Endothelial cell of umbilical vein (primary cell): Measurements from ENCODE around the gene PTCD1. TPM values are rescaled to one million over a fixed set of nuclear protein-coding genes. Genes with fewer than 3 reads are reported as not detected.

Experiments used
- BruUV-seq: library from RNA; stranded (reverse); fragments of 400-500 nt; replicated peaks from 2 replicates; lab custom pipeline; 2021; lab: Mats Ljungman, UMichigan
- CTCF ChIA-PET: fragments of 300-600, 350-600 bp; sonication (Branson Sonifier 250); formaldehyde crosslinking; loops from one replicate; lab custom pipeline; 2021; ENCODE audit warnings: antibody characterized with exemption, inconsistent platforms; lab: Charles Lee
- POLR2A ChIA-PET: fragments of 300-600, 350-600 bp; sonication (Branson Sonifier 250); formaldehyde crosslinking; loops from one replicate; lab custom pipeline; 2021; ENCODE audit warnings: antibody characterized with exemption, inconsistent platforms; lab: Charles Lee
- DNase-seq: peaks from one replicate; pipeline ENCODE4 v3.0.0-alpha.2; 2011; ENCODE audit warnings: low read depth, low spot score
- FAIRE-seq: peaks from 2 replicates; lab custom pipeline; 2011; peaks lifted over from hg19 to GRCh38; lab: Jason Lieb, UNC
- H2AFZ ChIP-seq: 2 replicates; pipeline ENCODE4 v1.6.0; 2012; ENCODE audit warnings: low read depth, low read length, control low read depth, inconsistent platforms
- H3K27ac ChIP-seq: 2 replicates; pipeline ENCODE4 v1.5.1; 2011; ENCODE audit warnings: low read depth, mild to moderate bottlenecking, control low read depth, low read length, moderate library complexity; ENCODE audit not compliant: insufficient read depth
- H3K27me3 ChIP-seq, 2 experiments: 2 replicates each; pipeline versions ENCODE4 v1.6.0 to v1.6.1; 2011; ENCODE audit warnings: low read length in 2 of 2, mixed read lengths in 1 of 2; ENCODE audit not compliant: control insufficient read depth in 2 of 2, insufficient read depth in 2 of 2
- H3K36me3 ChIP-seq, 2 experiments: 2 replicates in 1 of 2; 3 replicates in 1 of 2; pipeline ENCODE4 v1.5.1; 2011; ENCODE audit warnings: low read length in 2 of 2, mild to moderate bottlenecking in 1 of 2, moderate library complexity in 1 of 2; ENCODE audit not compliant: control insufficient read depth in 2 of 2, insufficient read depth in 2 of 2; ENCODE audit errors: extremely low read depth in 1 of 2
- H3K4me1 ChIP-seq: 3 replicates; pipeline ENCODE4 v1.5.1; 2011; ENCODE audit warnings: mild to moderate bottlenecking, low read length; ENCODE audit not compliant: control insufficient read depth, insufficient read depth; ENCODE audit errors: extremely low read depth
- H3K4me2 ChIP-seq: 2 replicates; pipeline ENCODE4 v1.6.1; 2011; ENCODE audit warnings: low read length, control low read depth, mixed read lengths; ENCODE audit not compliant: insufficient read depth
- H3K4me3 ChIP-seq, 3 experiments: fragments of 200-600 bp in 1 of 3; sonication (generic), shearing (Covaris generic) in 1 of 3; replicated peaks in 1 of 3; 2 replicates each; pipeline ENCODE4 v1.5.1; 2011 to 2016; ENCODE audit warnings: control low read depth in 3 of 3, low read length in 3 of 3, mild to moderate bottlenecking in 2 of 3, inconsistent platforms in 1 of 3, low read depth in 1 of 3, moderate library complexity in 1 of 3; ENCODE audit not compliant: insufficient read depth in 1 of 3
- H3K79me2 ChIP-seq: 2 replicates; pipeline ENCODE4 v1.6.0; 2012; ENCODE audit warnings: low read length, inconsistent platforms; ENCODE audit not compliant: control insufficient read depth, insufficient read depth
- H3K9ac ChIP-seq: replicated peaks from 2 replicates; pipeline ENCODE3; 2011; ENCODE audit warnings: low read length, control low read depth; ENCODE audit not compliant: insufficient read depth; ENCODE audit errors: extremely low read depth
- H3K9me1 ChIP-seq: replicated peaks from 3 replicates; pipeline ENCODE4 v1.6.0; 2011; ENCODE audit warnings: mild to moderate bottlenecking, low read length; ENCODE audit not compliant: control insufficient read depth, insufficient read depth; ENCODE audit errors: extremely low read depth
- H3K9me3 ChIP-seq: replicated peaks from 2 replicates; pipeline ENCODE4 v1.5.1; 2012; ENCODE audit warnings: low read length, inconsistent platforms; ENCODE audit not compliant: control insufficient read depth, insufficient read depth
- H4K20me1 ChIP-seq: replicated peaks from 2 replicates; pipeline ENCODE3; 2011; ENCODE audit warnings: mild to moderate bottlenecking, low read length; ENCODE audit not compliant: control insufficient read depth, insufficient read depth; ENCODE audit errors: extremely low read depth
- EZH2 ChIP-seq: IDR thresholded peaks from 2 replicates; pipeline ENCODE4 v1.6.1; 2012; ENCODE audit warnings: borderline replicate concordance, low read depth, mild to moderate bottlenecking, moderate library complexity, low read length, inconsistent platforms; ENCODE audit not compliant: severe bottlenecking
- FOS ChIP-seq: IDR thresholded peaks from 2 replicates; pipeline ENCODE4 v1.6.1; 2011; ENCODE audit warnings: mild to moderate bottlenecking, low read length, moderate library complexity, borderline replicate concordance; ENCODE audit not compliant: insufficient read depth
- GATA2 ChIP-seq: IDR thresholded peaks from 2 replicates; pipeline ENCODE4 v1.7.0; 2011; ENCODE audit warnings: low read depth, mild to moderate bottlenecking, moderate library complexity, mixed read lengths, low read length; ENCODE audit not compliant: insufficient read length, insufficient read depth
- JUN ChIP-seq: IDR thresholded peaks from 2 replicates; pipeline ENCODE4 v1.6.1; 2011; ENCODE audit warnings: borderline replicate concordance, low read depth; ENCODE audit not compliant: insufficient read length, insufficient read depth
- MYC ChIP-seq: IDR thresholded peaks from one replicate; pipeline ENCODE4 v1.6.1; 2011; ENCODE audit warnings: mild to moderate bottlenecking, low read depth, low read length
- POLR2A ChIP-seq: IDR thresholded peaks from 2 replicates; pipeline ENCODE4 v1.6.1; 2012; ENCODE audit warnings: low read depth, mild to moderate bottlenecking, control low read depth, low read length
- POLR2AphosphoS5 ChIP-seq: IDR thresholded peaks from 2 replicates; pipeline ENCODE4 v1.6.1; 2012; ENCODE audit warnings: low read depth, mild to moderate bottlenecking, control low read depth, low read length, moderate library complexity; ENCODE audit not compliant: insufficient read depth
- dilution Hi-C: fragments of 300-500 bp; cut with MboI; formaldehyde crosslinking; loops from one replicate; pipeline ENCODE4 v1.15.0; 2019; ENCODE audit warnings: low sequenced_read_pairs; ENCODE audit not compliant: extremely low pct_ligation_motif_present
- intact Hi-C: fragments of 100-400 bp; cut with micrococcal nuclease; formaldehyde crosslinking; loops from one replicate; pipeline ENCODE4 v1.10.0; 2022
- polyA plus RNA-seq, 4 experiments: library from polyadenylated mRNA; depleted of rRNA in 3 of 4; stranded (reverse) in 3 of 4; unstranded in 1 of 4; fragments of >200 nt; gene quantifications; 2 replicates each; pipeline versions ENCODE4 v1.2.1 to v1.2.3, GENCODE V29; 2011 to 2012; ENCODE audit warnings: missing spikeins in 1 of 4
- total RNA-seq: library from RNA; stranded (reverse); gene quantifications from 2 replicates; pipeline ENCODE4 v1.2.3, GENCODE V29; 2021
- TF ChIP-seq, protein P1 (sequence below), 2 donors: IDR thresholded peaks; 1 replicate in 1 of 2; 2 replicates in 1 of 2; pipeline ENCODE4 v1.5.1; 2011; ENCODE audit warnings: low read length in 2 of 2, mild to moderate bottlenecking in 2 of 2, moderate library complexity in 2 of 2, control low read depth in 1 of 2, inconsistent platforms in 1 of 2, low read depth in 1 of 2; ENCODE audit not compliant: insufficient read depth in 1 of 2; ENCODE audit errors: extremely low read depth in 1 of 2
- TF ChIP-seq, protein P2 (sequence below): IDR thresholded peaks from 2 replicates; pipeline ENCODE4 v1.6.1; 2011; ENCODE audit not compliant: insufficient read depth, insufficient read length

Gene PTCD1
- total and polyA plus RNA-seq, 2 donors (not counting 3 experiments of a cell fraction or from before 2014, with no cell fraction given), result 3.8 to 9.6 TPM

GRCh38 chr7:99402854-99403253 is 35.7 kb downstream of the PTCD1 start:
- no peak overlapping the region for H3K4me2 ChIP-seq
- H3K9ac ChIP-seq, result no peak overlapping the region
- peaks cover 16% of the 10 kb centered on the region for H3K4me1 ChIP-seq
- no peaks in the 10 kb centered on the region for H3K9me1 ChIP-seq
- peaks cover 48% of the 10 kb centered on the region for H3K79me2 ChIP-seq
- H2AFZ ChIP-seq, result no peak overlapping the region
- H3K4me3 ChIP-seq, result no peak overlapping the region
- H3K27ac ChIP-seq, result no peak overlapping the region
- DNase-seq (no peak), FAIRE-seq (no peak)
- dilution Hi-C loops, result no loop called here
- POLR2A ChIA-PET, result no interaction called here
- intact Hi-C loops, result no loop called here
- H3K27me3 ChIP-seq, result no peaks in the 10 kb centered on the region
- H4K20me1 ChIP-seq, result no peaks in the 10 kb centered on the region
- TF ChIP-seq POLR2A (no peak), JUN (no peak), FOS (no peak), GATA2 (no peak), POLR2AphosphoS5 (no peak), MYC (no peak), EZH2 (no peak)
- TF ChIP-seq, protein P1, sequence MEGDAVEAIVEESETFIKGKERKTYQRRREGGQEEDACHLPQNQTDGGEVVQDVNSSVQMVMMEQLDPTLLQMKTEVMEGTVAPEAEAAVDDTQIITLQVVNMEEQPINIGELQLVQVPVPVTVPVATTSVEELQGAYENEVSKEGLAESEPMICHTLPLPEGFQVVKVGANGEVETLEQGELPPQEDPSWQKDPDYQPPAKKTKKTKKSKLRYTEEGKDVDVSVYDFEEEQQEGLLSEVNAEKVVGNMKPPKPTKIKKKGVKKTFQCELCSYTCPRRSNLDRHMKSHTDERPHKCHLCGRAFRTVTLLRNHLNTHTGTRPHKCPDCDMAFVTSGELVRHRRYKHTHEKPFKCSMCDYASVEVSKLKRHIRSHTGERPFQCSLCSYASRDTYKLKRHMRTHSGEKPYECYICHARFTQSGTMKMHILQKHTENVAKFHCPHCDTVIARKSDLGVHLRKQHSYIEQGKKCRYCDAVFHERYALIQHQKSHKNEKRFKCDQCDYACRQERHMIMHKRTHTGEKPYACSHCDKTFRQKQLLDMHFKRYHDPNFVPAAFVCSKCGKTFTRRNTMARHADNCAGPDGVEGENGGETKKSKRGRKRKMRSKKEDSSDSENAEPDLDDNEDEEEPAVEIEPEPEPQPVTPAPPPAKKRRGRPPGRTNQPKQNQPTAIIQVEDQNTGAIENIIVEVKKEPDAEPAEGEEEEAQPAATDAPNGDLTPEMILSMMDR (IDR thresholded peaks at IDR 0.05; ENCODE audit: extremely low read depth in 1 of 2, insufficient read depth in 1 of 2, low read depth in 1 of 2, low read length in 2 of 2), result no peak
- TF ChIP-seq, protein P2, sequence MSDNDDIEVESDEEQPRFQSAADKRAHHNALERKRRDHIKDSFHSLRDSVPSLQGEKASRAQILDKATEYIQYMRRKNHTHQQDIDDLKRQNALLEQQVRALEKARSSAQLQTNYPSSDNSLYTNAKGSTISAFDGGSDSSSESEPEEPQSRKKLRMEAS, result no peak
- H3K36me3 ChIP-seq, result peaks cover 18 to 50% of the 10 kb centered on the region in 2 experiments
- no TSS peak for BruUV-seq
- H3K9me3 ChIP-seq, result no peaks in the 10 kb centered on the region
- CTCF ChIA-PET, result interaction anchor here (0.9 kb wide), 1 partner anchor 17 kb away, joined by 3 read pairs; no protein-coding TSS in a partner anchor
